Choroid plexus epithelial cell (primary cell): ENCODE results near the gene CMTM8.
A peak's percentile ranks its signal among the peaks of the same experiment; 100 is the strongest.

ENCODE experiments used
- DNase-seq: peaks from one replicate; pipeline ENCODE4 v3.0.0-alpha.2; 2010; ENCODE audit warnings: low read depth
- H3K4me3 ChIP-seq: 2 replicates; pipeline ENCODE4 v1.5.1; 2011; ENCODE audit warnings: low read depth, mild to moderate bottlenecking, control low read depth, low read length, moderate library complexity
- TF ChIP-seq, protein P1 (sequence below): conservative IDR thresholded peaks from 2 replicates; pipeline ENCODE4 v1.5.1; 2011; ENCODE audit warnings: low read depth, mild to moderate bottlenecking, control low read depth, inconsistent platforms, low read length, moderate library complexity

CMTM8 gene

DNA sequence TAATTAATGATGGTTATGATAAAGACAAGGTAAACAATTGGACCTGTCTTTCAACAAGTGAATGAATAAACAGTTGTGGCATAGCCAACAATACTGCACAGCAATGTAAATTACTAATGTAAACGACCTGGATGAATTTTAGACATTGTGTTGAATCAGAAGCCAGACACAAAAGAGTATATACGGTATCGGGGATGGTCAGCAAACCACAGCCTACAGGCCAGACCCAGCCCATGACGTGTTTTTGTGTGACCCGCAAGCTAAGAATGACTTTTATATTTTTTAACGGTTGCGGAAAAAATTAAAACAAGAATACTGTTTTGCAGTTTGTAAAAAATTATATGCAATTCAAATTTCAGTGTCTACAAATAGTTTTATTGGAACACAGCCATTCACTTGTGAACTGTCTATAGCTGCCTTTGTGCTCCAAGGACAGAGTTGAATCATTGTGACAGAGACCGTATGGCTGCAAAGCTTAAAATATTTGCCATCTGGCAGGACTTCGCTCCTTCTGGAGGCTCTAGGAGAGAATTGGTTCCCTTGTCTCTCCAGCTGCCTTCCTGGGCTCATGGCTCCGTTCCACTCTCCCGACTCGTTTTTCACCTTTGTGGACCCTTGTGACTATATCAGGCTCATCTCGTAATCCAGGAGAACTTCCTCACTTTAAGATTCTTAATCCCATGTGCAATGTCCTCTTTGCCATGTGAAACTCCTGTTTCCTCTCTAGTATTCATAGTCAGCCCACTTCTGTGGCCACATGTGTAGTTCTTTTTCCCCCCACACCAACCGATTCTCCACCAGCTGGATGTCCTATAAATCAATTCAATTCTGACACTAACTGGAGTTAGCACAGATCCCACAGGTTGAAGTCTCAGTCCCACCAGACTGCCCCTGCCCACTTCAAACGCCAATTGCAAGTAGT is 72.7 kb downstream of the CMTM8 start:
- TF ChIP-seq, protein P1, sequence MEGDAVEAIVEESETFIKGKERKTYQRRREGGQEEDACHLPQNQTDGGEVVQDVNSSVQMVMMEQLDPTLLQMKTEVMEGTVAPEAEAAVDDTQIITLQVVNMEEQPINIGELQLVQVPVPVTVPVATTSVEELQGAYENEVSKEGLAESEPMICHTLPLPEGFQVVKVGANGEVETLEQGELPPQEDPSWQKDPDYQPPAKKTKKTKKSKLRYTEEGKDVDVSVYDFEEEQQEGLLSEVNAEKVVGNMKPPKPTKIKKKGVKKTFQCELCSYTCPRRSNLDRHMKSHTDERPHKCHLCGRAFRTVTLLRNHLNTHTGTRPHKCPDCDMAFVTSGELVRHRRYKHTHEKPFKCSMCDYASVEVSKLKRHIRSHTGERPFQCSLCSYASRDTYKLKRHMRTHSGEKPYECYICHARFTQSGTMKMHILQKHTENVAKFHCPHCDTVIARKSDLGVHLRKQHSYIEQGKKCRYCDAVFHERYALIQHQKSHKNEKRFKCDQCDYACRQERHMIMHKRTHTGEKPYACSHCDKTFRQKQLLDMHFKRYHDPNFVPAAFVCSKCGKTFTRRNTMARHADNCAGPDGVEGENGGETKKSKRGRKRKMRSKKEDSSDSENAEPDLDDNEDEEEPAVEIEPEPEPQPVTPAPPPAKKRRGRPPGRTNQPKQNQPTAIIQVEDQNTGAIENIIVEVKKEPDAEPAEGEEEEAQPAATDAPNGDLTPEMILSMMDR: no peak
- no peak overlapping the region for H3K4me3 ChIP-seq
- DNase-seq: no peak

DNA sequence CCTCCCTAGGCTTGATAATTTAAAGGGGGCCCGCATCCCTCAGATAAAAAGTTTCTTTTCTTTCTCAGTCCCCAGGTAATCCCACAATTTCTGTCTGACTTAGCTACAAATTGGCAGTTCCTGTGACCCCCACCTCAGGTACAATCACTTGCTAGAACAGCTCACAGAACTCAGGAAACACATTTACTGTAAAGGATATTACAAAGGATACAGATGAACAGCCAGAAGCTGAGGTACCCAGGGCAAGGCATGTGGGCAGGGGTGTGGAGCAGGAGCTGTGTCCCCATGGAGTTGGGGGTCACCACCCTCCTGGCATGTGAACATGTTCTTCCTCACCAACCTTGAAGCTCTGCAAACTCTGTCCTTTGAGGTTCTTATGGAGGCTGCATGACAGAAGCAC is 73.8 kb downstream of the CMTM8 start:
- no peak for DNase-seq
- TF ChIP-seq, protein P1: no peak
- no peak overlapping the region for H3K4me3 ChIP-seq

DNA sequence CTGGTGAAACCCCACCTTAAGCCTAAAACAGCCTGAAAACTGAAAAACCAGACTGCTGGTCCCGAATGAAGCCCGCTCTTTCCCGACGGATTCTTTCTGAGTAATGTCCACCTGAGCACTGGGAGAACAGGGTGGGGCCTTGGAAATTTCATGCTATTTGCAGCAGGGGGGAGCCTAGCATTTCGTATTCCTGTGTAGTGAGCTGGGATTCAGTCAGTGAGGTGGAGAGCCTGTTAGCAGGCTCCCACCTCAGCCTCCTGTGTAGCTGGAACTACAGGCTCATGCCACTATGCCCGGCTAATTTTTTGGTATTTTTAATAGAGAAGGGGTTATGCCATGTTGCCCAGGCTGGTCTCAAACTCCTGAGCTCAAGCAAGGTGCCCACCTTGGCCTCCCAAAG is 74.7 kb downstream of the CMTM8 start:
- TF ChIP-seq, protein P1: no peak
- H3K4me3 ChIP-seq: no peak overlapping the region
- DNase-seq: no peak

DNA sequence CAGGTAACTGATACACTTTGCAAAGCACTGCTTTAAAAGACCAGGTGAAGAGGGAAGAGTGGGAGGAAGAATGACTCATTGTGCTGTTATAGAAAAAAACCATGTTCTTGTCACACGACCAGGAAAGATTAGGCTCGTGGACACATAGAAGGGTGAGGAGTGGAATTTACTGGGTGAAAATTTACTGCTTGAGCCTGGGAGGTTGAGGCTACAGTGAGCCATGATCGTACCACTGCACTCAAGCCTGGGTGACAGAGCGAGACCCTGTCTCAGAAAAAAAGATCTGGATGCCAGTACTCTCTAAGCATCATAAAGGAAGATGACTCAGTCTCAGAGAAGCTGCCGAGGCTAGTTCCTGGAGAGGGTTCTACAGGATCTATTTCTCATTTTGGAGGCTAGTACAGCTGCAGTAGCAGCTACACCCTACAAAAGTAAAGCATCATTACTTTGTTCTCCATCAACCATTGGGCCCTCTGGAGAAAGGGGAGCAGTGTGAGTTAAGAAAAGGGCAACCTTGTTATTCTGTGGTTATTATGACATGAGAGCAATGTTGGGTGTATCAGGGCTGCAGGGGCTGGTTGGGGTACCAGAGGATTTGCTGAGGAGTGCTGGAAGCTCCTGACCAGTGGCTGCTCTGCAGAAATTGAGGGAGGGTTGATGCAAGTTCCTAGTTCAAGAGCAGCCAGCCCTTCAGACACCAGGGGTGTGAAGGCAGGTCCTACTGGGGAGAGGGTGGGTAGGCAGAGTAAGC is 75.4 kb downstream of the CMTM8 start:
- TF ChIP-seq, protein P1: no peak
- H3K4me3 ChIP-seq: no peak overlapping the region
- DNase-seq: peak; percentile 45

DNA sequence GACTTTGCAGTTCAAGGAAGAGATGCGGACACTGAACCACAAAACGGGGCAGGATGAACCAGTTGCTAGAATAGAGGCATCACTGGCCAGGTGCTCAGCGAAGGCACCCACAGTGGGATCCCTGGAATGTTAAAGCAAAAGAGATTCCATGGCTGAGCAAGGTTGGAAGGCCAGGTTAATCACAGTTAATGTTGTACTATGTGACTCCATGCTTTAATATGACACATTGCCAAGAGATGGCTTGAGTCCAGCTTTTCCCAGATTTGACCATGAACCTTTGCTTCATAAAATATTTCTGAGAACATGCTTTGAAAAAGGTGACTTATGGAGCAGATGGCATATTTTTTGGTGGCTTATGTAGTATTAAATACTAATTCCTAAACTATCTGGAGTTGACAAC is 77.0 kb downstream of the CMTM8 start:
- no peak overlapping the region for H3K4me3 ChIP-seq
- no peak for DNase-seq
- TF ChIP-seq, protein P1: no peak

DNA sequence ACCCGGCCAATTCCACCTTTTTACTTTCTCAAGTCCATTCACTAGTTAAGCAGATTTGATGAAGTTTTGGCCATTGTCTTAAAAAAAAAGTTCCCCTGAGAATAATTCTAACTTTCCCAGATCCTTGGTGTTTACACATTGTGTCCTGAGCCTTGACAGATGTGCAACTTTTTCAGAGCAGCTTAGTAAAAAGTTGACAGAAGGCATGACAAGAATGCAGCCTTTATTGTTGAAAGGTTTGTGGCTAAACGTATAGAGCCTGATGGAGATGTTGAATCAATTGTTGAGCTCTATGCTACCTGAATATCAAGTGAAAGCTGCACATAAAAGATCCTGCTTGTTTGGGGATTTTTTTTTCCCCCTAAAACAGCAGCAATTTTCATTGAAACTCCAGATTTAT is 77.8 kb downstream of the CMTM8 start:
- TF ChIP-seq, protein P1: no peak
- no peak for DNase-seq
- no peak overlapping the region for H3K4me3 ChIP-seq
